Measurements from ENCODE around the gene GJC2. TPM values are rescaled to one million over a fixed set of nuclear protein-coding genes. Genes with fewer than 3 reads are reported as not detected.

Gene GJC2
- total RNA-seq, result 0.38 and 0.86 TPM in 2 replicates

GRCh38 chr1:228149406-228150119 is at the start of gene GJC2:
Gene GJC2, plus strand, starts transcription at chr1:228149930. Its CDS starts 7,829 bp downstream, at chr1:228157759.

DNA sequence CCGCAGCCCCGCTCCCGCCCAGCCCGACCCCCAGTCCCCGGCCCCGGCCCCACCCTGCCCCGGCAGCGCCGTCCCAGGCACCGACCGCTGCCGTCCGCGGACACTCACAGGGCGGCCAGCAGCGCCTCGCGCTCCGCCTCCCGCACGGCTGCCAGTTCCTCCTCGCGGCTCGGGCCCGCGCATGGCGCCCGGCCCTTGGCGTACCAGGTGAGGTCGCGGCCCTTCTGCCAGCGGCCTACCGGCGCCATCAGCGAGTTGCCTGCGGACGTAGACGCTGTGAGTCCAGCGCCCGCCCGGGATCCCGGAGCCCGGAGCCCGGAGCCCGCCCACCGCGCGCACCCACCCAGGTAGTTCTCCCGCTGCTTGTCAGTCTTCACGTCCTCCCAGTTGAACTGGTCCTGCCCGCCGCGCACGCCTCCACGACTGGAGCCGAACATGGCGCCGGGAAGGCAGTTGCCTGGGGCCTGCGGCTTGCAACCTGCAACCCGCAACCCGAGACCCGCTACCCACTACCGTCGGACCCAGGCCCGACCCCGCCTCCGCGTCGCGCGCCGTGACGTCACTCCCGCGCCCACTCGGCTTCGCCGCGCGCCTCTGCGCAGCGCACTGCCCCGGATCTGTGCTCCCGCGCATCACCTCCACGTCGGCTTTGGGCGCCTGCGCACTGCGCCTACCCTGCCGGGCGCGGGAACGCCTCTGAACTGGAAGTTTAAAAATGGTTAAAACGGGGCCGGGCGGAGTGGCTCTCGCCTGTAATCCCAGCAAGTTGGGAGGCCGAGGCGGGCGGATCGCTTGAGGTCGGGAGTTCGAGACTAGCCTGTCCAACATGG is 46.7 kb upstream of the GJC2 start, which contains the start of gene C1orf35:
C1orf35 (minus strand) TSS at position 535 of the 830 bp plus-strand sequence; CDS start at position 437, 98 bp downstream.

DNA sequence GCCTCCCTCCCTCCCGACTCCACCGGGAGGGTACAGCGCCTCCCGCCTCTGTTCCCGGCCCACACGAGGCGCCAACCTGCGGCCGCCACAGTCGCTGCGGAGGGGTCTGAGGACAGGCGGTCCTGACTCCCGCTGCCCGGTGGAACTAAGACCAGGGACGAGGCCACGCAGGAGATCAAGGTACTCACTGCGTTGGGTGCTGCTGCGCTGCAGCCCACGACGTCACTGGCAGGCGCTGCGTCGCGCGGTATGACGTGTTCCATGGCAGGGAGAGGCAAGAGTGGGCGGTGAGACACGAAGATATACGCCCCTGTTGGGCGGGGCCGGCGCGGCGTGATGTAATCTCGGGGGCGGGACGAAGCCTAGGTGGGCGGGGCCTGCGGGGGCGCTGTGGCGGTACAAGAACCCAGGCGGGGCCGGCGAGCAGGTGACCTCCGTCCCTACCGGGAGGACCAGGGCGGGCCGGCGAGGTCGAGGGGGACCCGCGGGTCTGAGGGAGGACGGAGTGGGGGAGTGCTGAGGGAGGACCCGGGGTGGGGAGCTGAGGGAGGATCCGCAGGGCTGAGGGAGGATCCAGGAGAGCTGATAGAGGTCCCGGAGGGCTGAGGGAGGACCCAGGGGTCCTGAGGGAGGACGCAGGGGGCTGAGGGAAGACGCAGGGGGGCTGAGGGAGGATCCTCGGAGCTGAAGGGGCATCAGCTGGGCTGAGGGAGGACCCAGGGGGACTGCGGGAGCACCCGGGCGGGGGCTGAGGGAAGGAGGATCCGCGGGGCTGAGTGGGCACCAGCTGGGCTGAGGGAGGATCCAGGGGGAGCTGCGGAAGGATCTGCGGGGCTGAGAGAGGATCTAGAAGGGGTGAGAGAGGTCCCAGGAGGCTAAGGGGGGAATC is 40.4 kb upstream of the GJC2 start, which contains the start of gene MRPL55:
MRPL55 (minus strand) TSS at position 227 of the 889 bp plus-strand sequence. CDS start 1,039 bp downstream, outside the sequence.

DNA sequence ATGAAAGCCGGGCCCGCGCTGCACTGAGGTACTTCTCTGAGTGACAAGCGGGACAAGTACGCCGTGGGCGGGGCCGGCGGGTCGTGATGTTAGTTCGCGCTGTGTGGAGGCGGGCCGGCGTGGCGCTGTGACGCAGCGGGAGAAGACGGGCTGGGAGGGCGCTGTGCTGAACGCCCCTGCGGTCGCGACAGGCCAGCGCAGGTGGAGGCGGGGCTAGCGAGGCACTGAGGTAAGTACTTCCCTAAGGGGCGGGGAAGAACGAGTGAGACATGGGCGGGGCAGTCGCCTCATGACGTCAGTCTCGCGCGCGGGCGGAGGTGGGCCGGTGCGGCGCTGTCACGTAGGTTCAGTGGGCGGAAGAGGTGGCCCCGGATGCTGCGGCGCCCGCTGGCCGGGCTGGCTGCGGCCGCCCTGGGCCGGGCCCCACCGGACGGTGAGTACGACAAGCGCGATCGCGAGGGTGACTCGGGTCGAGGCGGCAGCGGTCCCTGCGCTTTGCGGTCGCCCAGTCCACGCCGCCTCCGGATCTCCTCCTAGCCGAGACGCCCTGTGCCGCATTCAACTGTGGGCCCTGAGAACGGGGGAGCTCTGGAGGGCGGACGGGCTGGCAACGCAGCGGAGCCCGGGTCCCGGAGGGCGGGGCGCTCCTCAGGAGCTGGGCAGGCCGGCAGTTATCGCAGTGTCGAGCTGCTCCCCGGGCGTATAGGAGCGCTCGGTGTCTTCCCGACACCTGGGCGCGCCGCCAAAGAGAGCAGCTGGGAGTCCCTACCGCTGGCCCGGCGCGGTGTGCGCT is 9.6 kb upstream of the GJC2 start, which contains the start of gene GUK1:
GUK1 (plus strand) TSS at position 349 of the 793 bp plus-strand sequence; CDS start at position 373, 24 bp downstream.

DNA sequence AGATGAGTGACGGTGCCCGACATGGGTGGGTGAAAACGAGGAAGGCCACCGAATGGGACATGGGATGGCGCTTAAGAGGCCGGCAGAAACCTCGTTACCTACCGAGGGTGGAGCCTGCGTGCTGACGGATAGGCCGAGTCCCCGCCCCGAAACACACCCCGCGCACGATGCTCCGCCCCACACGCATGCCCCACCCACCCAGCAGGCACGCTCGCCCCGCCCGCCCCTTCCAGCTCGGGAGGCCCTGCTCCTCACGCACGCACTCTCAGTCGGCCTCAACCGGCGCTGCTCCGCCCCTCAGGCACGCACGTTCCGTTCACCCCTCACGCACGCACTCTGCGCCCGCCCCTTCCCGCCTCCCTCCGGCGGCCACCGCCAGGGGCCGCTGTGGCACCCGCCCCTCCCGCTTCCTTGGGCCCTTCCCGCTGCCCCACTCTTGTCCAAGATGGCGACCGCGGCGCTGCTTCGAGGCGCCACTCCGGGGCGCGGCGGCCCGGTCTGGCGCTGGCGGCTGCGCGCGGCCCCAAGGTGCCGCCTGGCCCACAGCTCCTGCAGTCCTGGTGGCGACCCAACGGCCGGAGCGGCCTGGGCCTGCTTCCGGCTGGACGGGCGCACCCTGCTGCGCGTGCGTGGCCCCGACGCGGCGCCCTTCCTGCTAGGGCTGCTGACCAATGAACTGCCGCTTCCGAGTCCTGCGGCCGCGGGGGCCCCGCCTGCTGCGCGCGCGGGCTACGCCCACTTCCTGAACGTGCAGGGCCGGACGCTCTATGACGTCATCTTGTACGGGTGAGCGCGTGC is 15.8 kb downstream of the GJC2 start, which contains the start of gene IBA57:
IBA57 (plus strand) TSS at position 433 of the 798 bp plus-strand sequence; CDS start at position 446, 13 bp downstream.

GRCh38 chr1:228207851-228208821 is 58.4 kb downstream of the GJC2 start, which contains the start of gene OBSCN:
Gene OBSCN, plus strand, starts transcription at chr1:228208044. Its CDS starts 3,740 bp downstream, at chr1:228211784.

Other genes with a start within 250 kb of the GJC2 start
- gene WNT9A, start 202.0 kb upstream of the GJC2 start, total RNA-seq, result under 0.01 and 0.08 TPM in 2 replicates
- not detected in 2 replicates for gene WNT3A, start 142.9 kb upstream of the GJC2 start, total RNA-seq
- 418 and 444 TPM in 2 replicates for gene ARF1, start 67.2 kb upstream of the GJC2 start, total RNA-seq
- gene C1orf35, start 46.6 kb upstream of the GJC2 start, total RNA-seq, result 10.4 and 28.4 TPM in 2 replicates
- 72.2 and 92.4 TPM in 2 replicates for gene MRPL55, start 40.6 kb upstream of the GJC2 start, total RNA-seq
- 477 and 499 TPM in 2 replicates for gene GUK1, start 9.7 kb upstream of the GJC2 start, total RNA-seq
- gene IBA57, start 15.9 kb downstream of the GJC2 start, total RNA-seq, result 2.2 and 6.1 TPM in 2 replicates
- gene OBSCN, start 58.1 kb downstream of the GJC2 start, total RNA-seq, result 3.8 and 13.4 TPM in 2 replicates